HG03097 (cell line): Measurements from ENCODE around the gene RHOG.

ENCODE experiments used
- ATAC-seq: cut with Tn5 transposase; IDR thresholded peaks from one replicate; pipeline ENCODE4 v1.9.1; 2021; ENCODE audit not compliant: unreplicated experiment, low FRiP score

Gene RHOG

GRCh38 chr11:3835751-3836150 is 5.0 kb downstream of the RHOG start:
- no peak for ATAC-seq

DNA sequence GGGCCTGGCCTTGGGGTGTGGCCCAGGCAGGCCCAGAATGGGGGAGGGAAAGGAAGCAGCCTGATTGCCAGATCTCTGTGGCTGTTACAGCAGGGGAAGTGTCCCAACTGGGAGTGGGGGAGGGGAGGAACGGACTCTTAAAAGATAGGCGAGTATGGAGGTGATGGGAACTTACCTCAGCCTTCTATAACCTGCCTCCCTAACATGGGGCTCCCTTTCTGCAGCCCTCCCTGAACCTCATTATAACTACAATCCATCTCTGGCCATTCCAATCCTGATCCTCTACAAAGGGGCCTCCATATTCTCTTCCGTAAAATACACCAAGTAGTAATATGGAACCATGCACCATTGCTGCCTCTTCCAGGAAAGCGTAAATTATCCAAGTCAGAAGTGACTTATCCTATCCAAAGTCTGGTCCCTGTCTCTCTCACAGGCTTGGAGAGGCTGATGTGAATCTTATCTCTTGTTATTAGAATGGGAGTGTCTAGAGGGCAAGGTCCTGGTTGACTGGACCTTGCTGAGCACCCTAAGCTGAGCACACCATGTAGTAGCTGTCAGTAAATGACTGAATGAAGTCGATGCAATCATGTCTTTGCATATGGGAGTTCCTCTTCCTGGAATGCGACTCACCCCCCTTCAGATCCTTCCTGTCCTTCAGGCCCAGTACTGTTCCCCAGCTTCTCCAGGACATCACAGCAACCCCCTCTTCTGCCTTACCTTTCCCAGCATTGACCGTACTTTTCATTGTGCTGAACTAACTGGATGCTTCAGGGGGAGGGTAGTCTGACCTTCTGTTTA is 5.9 kb downstream of the RHOG start:
- no peak for ATAC-seq

GRCh38 chr11:3834349-3834663 is 6.5 kb downstream of the RHOG start:
- no peak for ATAC-seq

DNA sequence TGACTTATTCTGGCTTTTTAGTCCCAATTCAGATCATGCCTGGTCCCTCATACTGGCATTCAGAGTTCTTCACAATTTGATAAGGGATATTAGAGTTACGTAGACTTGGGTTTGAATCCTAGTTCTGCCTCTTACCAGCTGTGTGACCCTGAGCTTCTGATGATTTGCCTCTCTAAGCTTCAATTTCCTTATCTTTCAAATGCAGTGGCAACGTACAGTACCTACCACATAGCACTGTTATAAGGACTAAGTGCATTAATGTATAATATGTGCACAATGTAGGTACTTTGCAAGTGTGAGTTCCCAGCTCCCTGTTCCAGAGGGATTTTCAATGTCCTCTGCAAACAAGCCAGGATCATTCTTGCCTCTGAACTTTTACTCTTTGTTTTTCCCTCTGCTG is 7.3 kb downstream of the RHOG start:
- ATAC-seq: no peak

DNA sequence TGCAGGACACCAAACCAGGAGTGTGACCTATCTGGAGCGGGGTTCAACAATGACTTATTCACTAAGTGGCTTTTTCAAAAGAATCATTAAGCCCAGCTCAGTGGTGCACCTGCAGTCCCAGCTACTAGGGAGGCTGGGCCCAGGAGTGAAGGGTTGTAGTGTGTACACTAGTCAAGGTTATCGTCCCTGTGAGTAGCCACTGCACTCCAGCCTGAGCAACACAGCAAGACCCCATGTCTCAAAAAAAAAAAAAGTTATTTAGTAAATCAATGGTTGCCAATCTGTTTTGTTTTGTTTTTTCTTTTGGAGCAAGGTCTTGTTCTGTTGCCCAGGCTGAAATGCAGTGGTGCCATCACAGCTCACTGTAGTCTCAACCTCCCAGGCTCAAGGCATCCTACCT is 7.9 kb downstream of the RHOG start:
- ATAC-seq: no peak

DNA sequence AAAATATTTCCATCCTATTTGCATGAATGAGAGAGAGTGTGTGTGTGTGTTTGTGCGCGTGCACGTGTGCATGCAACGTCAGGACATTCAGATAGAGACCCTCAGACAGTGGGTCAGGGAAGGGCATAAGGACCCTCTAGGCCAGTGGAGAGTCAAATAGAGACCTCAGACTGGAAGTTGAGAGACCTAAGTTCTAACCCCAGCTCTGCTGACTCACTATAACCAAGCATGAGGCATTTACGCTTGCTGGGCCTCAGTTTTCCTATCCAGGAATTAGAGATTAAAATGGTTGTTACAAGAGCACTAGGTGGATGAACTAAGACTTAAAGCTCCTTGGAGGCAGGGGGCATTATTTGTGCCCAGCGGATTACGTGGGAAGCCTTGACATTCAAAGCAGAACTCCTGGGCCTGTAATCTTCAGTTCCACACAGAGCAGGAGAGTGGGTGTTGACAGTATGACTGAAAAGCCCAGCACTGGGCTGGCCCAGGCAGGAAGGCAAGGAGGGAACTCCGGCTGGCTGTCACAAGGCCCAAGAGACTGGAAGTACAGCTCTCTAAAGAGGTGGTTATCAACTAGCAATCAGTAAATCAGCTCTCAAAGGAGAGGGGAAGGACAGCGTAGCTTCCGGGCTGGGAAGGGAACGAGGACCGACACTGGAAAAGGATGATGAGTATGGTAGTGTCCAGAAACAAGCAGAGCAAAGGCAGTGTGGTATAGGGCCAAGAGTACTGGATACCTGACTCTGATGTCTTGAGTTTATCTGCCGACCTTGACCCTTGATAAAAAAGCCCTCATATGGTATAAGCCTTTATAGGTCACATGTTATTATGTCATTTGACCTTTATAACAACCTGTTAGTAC is 9.2 kb downstream of the RHOG start:
- ATAC-seq: no peak

- ATAC-seq: no peak
Measured at GRCh38 chr11:3830730-3831129, 10.0 kb downstream of the RHOG start.

DNA sequence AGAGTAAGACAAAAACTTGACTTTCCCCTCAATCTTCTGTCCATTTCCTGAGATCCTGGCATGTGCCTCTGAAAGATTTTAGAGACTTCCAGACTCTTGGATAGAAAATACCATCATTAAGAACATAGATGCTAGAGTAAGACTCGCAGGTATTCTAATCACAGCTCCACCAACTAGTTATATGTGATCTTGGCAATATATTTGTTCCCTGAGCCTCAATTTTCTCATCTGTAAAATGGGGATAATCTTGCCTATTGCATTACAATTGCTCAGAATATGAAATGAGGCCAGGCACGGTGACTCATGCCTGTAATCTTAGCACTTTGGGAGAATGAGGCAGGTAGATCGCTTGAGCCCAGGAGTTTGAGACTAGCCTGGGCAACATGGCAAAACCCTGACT is 10.7 kb downstream of the RHOG start:
- no peak for ATAC-seq

DNA sequence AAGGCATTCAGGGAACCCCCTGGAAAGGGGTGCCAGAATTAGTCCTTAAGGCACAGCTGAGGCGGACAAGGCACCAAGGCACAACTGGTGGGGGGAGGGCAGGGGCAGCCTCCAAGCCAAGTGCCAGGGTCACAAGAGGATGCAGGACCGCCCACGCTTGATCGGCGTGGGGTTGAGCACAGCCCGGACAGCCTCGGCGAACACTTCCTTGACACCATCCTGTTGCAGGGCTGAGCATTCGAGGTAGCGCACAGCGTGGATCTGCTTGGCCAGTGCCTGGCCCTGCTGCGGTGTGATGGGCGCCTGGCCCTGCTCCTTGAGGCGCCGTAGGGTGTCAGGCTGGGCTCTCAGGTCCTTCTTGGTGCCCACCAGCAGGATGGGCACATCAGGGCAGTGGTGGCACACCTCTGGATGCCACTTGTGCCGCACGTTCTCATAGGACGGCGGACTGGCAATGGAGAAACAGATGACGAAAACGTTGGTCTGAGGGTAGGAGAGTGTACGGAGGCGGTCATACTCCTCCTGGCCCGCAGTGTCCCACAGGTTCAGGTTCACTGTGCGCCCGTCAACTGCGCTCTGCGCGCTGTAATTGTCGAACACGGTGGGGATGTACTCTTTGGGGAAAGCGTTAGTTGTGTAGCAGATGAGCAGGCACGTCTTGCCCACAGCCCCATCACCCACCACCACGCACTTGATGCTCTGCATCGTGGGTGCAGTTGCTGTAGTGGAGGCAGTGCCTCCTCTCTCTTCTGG is 13.1 kb downstream of the RHOG start:
- no peak for ATAC-seq

GRCh38 chr11:3826721-3827120 is 14.0 kb downstream of the RHOG start:
- no peak for ATAC-seq

- ATAC-seq: no peak
Measured at GRCh38 chr11:3825473-3826154, 15.1 kb downstream of the RHOG start.

DNA sequence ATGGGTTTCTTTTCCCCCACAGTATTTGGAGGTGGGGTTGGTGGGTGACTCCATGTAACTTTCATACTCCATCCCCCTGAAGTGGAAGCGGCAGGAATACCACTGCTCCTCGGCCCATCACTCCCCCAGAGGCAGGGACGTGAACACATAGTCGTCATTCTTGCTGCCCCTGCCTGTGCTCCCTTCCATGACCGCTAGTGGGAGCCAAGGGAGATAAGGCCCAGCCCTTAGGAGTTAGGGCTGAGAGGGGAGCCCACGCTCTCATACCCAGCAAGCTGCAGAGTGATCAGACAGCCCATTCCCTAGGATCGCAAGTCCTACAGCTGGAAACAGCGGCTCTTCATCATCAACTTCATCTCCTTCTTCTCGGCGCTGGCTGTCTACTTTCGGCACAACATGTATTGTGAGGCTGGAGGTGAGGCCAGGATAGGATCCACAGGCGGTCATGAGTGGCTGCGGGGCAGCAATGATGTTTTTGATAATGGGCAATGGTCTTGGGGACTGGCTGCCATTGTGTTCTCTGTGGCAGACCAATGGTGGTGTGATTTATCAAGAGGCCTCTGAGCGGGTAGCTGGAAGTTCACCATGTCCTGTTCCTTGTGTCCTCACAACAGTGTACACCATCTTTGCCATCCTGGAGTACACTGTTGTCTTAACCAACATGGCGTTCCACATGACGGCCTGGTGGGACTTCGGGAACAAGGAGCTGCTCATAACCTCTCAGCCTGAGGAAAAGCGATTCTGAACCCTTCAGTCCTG is 15.9 kb downstream of the RHOG start:
- no peak for ATAC-seq

DNA sequence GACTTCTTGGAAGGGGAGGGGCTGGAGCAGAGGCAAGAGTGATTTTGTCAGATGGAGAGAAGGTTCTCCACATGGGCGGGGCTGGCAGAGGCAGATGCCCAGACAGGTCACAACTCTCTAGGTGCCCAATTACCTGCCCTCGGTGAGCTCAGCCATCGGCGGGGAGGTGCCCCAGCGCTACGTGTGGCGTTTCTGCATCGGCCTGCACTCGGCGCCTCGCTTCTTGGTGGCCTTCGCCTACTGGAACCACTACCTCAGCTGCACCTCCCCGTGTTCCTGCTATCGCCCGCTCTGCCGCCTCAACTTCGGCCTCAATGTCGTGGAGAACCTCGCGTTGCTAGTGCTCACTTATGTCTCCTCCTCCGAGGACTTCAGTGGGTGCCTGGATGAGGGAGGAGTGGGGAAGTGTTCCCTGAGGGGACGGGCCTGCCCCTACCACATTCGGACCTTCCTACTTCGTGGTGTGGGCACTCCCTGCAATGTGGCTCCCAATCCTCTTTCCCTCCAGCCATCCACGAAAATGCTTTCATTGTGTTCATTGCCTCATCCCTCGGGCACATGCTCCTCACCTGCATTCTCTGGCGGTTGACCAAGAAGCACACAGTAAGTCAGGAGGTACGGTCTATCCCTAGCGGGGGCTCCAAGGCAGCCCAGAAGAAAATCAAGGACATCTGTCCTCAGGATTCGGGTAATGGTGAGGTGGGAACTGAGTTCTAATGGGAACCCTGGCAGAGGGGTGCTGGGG is 16.8 kb downstream of the RHOG start:
- no peak for ATAC-seq

DNA sequence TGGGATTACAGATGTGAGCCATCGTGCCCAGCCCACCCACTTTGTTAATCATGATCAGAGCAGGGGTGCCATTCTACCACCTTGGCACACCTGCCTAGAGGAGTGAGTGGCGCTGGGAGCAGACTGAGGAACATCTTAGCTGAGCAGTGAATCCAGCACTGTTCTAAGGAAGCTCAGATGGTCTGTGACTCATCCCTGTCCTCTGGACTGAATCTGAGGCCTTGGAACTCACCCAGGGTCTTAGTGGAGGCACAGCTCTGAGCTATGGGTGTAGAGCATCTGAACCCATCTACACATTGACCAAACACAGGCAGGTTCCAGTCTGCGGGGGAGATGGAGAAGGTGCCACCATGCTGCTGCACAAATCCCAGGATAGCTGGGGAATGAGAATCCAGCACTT is 17.5 kb downstream of the RHOG start:
- ATAC-seq: no peak

GRCh38 chr11:3822312-3822711 is 18.4 kb downstream of the RHOG start:
- ATAC-seq: no peak

- no peak for ATAC-seq
Measured at GRCh38 chr11:3820971-3821370, 19.8 kb downstream of the RHOG start.

- no peak for ATAC-seq
Measured at GRCh38 chr11:3817181-3817800, 23.5 kb downstream of the RHOG start.

- no peak for ATAC-seq
Measured at GRCh38 chr11:3816673-3817072, 24.1 kb downstream of the RHOG start.

GRCh38 chr11:3815845-3816244 is 24.9 kb downstream of the RHOG start:
- ATAC-seq: no peak
